Mammary epithelial cell (primary cell): ENCODE measurements around the gene SLC22A2.

Experiments used
- CTCF ChIP-seq, 2 donors: IDR thresholded peaks in 1 of 2; conservative IDR thresholded peaks in 1 of 2; 2 replicates each; pipeline ENCODE4 v1.5.1; 2011 to 2012; ENCODE audit warnings: inconsistent platforms in 2 of 2, low read length in 2 of 2, mild to moderate bottlenecking in 2 of 2, control low read depth in 1 of 2, low read depth in 1 of 2; ENCODE audit not compliant: insufficient read depth in 1 of 2; ENCODE audit errors: extremely low read depth in 1 of 2
- EZH2 ChIP-seq: IDR thresholded peaks from 2 replicates; pipeline ENCODE4 v1.6.1; 2012; ENCODE audit warnings: low read length, inconsistent platforms, borderline replicate concordance

DNA sequence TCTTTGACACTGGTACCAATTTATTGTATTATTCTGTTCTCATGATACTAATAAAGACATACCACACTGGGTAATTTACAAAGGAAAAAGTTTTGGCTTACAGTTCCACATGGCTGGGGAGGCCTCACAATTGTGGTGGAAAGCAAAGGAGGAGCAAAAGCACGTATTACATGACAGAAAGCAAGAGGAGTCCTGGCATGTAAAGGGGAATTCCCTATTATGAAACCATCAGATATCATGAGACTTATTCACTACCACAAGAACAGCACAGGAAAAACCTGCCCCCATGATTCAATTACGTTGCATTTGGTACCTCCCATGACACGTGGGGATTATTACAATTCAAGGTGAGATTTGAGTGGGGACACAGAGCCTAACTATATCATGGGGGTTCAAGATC lies 43.4 kb downstream of the SLC22A2 start:
- TF ChIP-seq CTCF (conservative IDR thresholded peaks at IDR 0.05 in 1 of 2, IDR thresholded peaks at IDR 0.05 in 1 of 2; ENCODE audit: extremely low read depth in 1 of 2, insufficient read depth in 1 of 2, low read depth in 1 of 2, low read length in 2 of 2) (no peak), EZH2 (no peak)
